HG03108 (cell line): ENCODE data around the gene ZNF83.
"Not testable (repeated sequence)": the region's sequence is repeated elsewhere in the genome, so short reads cannot be mapped to it uniquely, and the experiment has no call there.

Experiments used
- ATAC-seq: cut with Tn5 transposase; IDR thresholded peaks from one replicate; pipeline ENCODE4 v1.9.1; 2021; ENCODE audit warnings: moderate library complexity; ENCODE audit not compliant: unreplicated experiment

ZNF83 gene

DNA sequence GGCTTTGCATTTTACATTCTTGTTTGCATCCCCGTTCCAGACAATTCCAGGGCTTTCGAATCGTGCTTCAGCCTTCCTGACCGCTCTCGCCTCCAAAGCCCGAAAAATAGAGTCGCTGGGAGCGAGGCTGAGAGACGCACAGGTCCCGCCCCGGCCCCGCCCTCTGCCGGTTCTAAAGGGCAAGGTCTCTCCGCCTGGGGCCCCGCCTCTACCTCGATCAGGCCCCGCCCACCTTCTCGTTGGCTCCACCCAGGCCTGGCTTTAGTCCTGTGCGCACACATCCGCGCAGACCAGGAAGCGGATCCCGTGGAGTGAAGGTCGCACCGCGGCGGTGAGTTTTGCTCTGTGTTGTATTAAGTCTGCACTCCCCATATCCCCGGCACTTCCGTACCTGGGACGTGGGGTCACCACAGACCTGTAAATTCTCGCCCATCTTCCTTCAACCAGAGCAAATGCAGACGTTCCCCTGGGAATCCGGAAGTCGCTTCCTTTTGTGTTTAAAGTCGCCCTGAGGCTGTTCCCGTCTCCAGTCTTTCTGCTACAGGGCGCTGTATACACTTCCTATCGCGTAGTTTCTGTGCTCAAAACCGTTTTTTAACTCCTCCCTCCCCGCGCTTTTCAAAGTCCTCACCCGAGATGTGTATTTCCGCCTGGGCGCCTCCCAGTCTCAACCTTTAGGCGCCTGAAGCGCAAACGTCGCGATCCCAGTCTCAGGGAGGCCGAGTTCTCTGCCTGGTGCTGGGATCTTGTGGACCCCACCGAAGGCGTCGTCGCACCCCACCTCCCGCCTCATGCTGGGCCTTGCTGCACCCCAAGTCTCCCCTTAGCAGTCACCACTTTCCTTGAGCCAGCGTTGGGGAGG is 67.9 kb downstream of the ZNF83 start, which contains the start of gene ZNF701:
Gene ZNF701 (plus strand): TSS at position 288 of the 862 bp plus-strand sequence. CDS start 3,861 bp downstream, outside the sequence.
- ATAC-seq = peak; percentile 88

DNA sequence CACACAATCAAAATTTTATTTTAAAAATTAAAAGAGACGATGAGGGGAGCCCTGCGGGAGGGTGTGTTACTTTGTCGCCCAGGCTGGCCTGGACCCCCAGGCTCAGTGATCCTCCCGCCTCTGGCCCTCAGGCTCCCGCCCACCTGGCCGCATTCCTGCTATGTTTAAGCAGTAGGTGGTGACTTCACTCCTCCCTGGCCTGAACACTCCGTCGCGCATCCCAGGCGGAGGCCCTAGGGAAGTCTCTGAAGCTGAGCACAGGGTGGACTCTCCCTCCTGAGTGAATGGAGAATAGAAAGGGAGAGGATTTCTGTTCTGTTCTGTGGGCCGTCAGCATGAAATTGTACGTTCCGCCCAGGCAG is 68.5 kb downstream of the ZNF83 start:
- not testable (repeated sequence) for ATAC-seq

DNA sequence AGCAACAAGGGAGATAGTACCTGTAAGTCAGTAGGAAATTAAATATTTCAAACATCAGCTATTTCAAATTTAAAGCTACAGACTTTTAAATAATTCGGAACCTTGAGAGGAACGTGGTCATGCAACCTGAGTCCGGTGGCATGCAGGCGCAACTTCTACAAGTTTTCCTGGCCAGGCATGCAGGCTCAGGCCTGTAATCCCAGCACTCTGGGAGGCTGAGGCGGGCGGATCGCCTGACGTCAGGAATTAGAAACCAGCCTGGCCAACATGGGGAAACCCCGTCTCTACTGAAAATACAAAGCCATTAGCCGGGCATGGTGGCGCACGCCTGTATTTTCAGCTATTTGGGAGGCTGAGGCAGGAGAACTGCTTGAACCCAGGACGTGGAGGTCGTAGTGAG is 70.2 kb downstream of the ZNF83 start:
- ATAC-seq = no peak

DNA sequence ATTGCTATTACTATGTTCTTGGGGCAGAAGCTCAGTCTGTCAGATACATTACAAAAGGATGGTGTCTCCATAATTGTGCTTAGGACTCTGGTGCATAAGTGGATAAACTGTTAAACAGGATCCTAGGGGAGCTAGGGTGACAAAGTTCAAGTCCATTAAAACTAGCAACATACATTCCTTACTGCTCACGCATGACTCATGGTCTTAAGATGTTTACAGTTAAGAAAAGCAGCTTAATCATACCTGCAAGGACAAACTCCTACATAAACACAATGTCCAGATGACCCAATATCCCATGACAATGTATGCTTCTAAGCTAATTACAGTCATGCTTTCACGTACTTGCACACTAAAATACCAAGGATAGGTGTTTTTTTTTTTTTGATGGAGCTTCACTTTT is 71.6 kb downstream of the ZNF83 start:
- ATAC-seq = no peak

DNA sequence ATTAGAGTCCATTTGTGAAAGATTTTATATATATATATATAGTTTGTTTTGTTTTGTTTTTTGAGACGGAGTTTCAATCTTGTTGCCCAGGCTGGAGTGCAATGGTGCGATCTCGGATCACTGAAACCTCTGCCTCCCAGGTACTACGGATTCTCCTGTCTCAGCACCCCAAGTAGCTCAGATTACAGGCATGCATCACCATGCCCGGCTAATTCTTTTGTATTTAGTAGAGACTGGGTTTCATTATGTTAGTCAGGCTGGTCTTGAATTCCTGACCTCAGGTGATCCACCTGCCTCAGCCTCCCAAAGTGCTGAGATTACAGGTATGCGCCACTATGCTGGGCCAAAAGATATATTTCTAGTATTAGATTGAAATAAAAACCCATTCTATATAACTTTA is 72.0 kb downstream of the ZNF83 start:
- no peak for ATAC-seq
